ENCODE measurements around the gene YY1.

The YY1 gene

DNA sequence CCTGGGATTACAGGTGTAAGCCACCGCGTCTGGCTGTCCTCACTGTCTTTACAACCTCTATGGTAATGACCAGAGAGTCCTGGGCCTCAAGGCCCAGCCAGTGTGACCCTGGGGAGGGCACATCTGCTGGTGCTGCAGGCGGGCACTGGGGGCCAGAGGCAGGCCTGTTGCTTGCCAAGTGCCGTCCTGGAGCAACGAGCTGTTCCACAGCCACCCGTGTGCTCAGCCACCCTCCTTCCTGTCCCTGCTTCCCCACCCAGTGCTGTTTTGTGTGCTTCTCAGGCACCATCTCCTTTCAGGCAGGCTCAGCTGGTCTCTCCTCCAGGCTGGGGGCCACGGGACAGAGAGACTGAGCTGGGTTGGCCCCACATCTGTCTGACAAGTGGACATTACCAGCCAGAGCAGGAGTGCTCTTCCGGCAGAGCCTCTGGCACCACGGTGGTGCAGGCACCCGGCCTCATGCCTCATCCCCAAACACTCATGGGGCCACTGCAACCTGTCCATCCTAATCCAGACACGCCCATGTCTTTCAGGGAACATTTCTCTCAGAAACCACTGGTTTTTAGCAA is 93.2 kb downstream of the YY1 start:
- Histone ChIP-seq H3K4me3 (no peak overlapping the region), H3K27ac (no peak overlapping the region), H3K36me3 (peaks cover 19 to 33% (median 31%) of the 10 kb centered on the region in 3 donors), H3K4me1 (no peaks in the 10 kb centered on the region), H3K9me3 (no peaks in the 10 kb centered on the region), H3K27me3 (no peaks in the 10 kb centered on the region)
- no peak for TF ChIP-seq CTCF (IDR thresholded peaks at IDR 0.05)
- intact Hi-C loops (cut with DNase I; ENCODE audit: low total_unique reads) = no loop called here
- DNase-seq = no peak
